SU-DHL-6 (cell line): ENCODE data around the gene UBE2G2.

Source experiments
- H2AFZ ChIP-seq: fragments of 200-600 bp; sonication (generic); 2 replicates; pipeline ENCODE4 v1.6.1; 2014; ENCODE audit warnings: low read depth, mild to moderate bottlenecking, moderate library complexity, mixed read lengths, antibody characterized with exemption, low read length; ENCODE audit not compliant: severe bottlenecking
- H3F3A ChIP-seq: fragments of 200-600 bp; shearing (Covaris generic); 2 replicates; pipeline ENCODE4 v1.6.0; 2016; ENCODE audit warnings: antibody characterized with exemption, mild to moderate bottlenecking; ENCODE audit not compliant: insufficient read depth
- H3K27ac ChIP-seq: fragments of 200-600 bp; sonication (generic); 2 replicates; pipeline ENCODE4 v1.5.1; 2016; ENCODE audit warnings: low read depth, mild to moderate bottlenecking, low read length, moderate library complexity, mixed read lengths
- H3K27me3 ChIP-seq: fragments of 200-600 bp; sonication (generic), shearing (Covaris generic); 2 replicates; pipeline ENCODE4 v1.6.0; 2014; ENCODE audit warnings: mild to moderate bottlenecking, low read length
- H3K36me3 ChIP-seq: fragments of 200-600 bp; sonication (generic); 2 replicates; pipeline ENCODE4 v1.6.1; 2014; ENCODE audit warnings: mild to moderate bottlenecking, low read length, mixed read lengths
- H3K4me2 ChIP-seq: fragments of 300-600, 200-600 bp; shearing (Covaris generic), sonication (generic); 2 replicates; pipeline ENCODE4 v1.6.0; 2014; ENCODE audit warnings: low read length, low read depth, mild to moderate bottlenecking; ENCODE audit not compliant: poor library complexity, severe bottlenecking
- H3K4me3 ChIP-seq: fragments of 200-600 bp; sonication (generic); 2 replicates; pipeline ENCODE4 v1.5.1; 2014; ENCODE audit warnings: antibody characterized with exemption, low read length, mild to moderate bottlenecking, mixed read lengths; ENCODE audit not compliant: insufficient read depth, poor library complexity, severe bottlenecking
- H3K79me2 ChIP-seq: fragments of 200-600 bp; sonication (generic); 2 replicates; pipeline ENCODE4 v1.6.1; 2014; ENCODE audit warnings: mild to moderate bottlenecking, low read length, moderate library complexity; ENCODE audit not compliant: insufficient read depth
- H3K9ac ChIP-seq: fragments of 200-600 bp; sonication (generic); 2 replicates; pipeline ENCODE4 v1.7.0; 2014; ENCODE audit warnings: mild to moderate bottlenecking, low read length
- H3K9me2 ChIP-seq: fragments of 200-600 bp; sonication (generic); replicated peaks from 2 replicates; pipeline ENCODE4 v1.6.1; 2014; ENCODE audit warnings: low read length; ENCODE audit not compliant: insufficient read depth
- H3K9me3 ChIP-seq: fragments of 200-600 bp; sonication (generic); 2 replicates; pipeline ENCODE4 v1.6.1; 2014; ENCODE audit warnings: low read length, mixed read lengths; ENCODE audit not compliant: insufficient read depth
- H4K20me1 ChIP-seq: fragments of 200-600 bp; sonication (generic); 2 replicates; pipeline ENCODE4 v1.6.1; 2014; ENCODE audit warnings: low read depth, mild to moderate bottlenecking, antibody characterized with exemption, low read length, moderate library complexity, mixed read lengths
- CTCF ChIP-seq: fragments of 200-600 bp; sonication (generic); IDR thresholded peaks from one replicate; pipeline ENCODE4 v1.5.1; 2017; ENCODE audit warnings: antibody characterized with exemption, mild to moderate bottlenecking, low read length, moderate library complexity; ENCODE audit not compliant: insufficient read depth, poor library complexity, severe bottlenecking
- EZH2phosphoT487 ChIP-seq: fragments of 200-600 bp; sonication (generic), shearing (Covaris generic); conservative IDR thresholded peaks from 2 replicates; pipeline ENCODE4 v1.6.1; 2018; ENCODE audit warnings: mild to moderate bottlenecking, antibody characterized with exemption, low read length, moderate library complexity, mixed read lengths

UBE2G2 gene

GRCh38 chr21:44750675-44751025 is 51.0 kb downstream of the UBE2G2 start:
- Histone ChIP-seq H3K79me2 (no peaks in the 10 kb centered on the region), H2AFZ (no peak overlapping the region), H4K20me1 (no peaks in the 10 kb centered on the region), H3K27ac (no peak overlapping the region), H3K9me2 (no peaks in the 10 kb centered on the region), H3K9ac (no peak overlapping the region), H3K9me3 (no peaks in the 10 kb centered on the region), H3K4me3 (no peak overlapping the region), H3K27me3 (no peaks in the 10 kb centered on the region), H3K4me2 (no peak overlapping the region), H3F3A (no peaks in the 10 kb centered on the region), H3K36me3 (no peaks in the 10 kb centered on the region)
- no peak for TF ChIP-seq EZH2phosphoT487
- no peak for TF ChIP-seq CTCF

GRCh38 chr21:44749759-44750674 is 51.6 kb downstream of the UBE2G2 start:
- H3K9ac ChIP-seq, result no peak overlapping the region
- TF ChIP-seq EZH2phosphoT487 (no peak), CTCF (no peak)
- no peaks in the 10 kb centered on the region for H3K9me3 ChIP-seq
- H3K27ac ChIP-seq, result no peak overlapping the region
- H2AFZ ChIP-seq, result no peak overlapping the region
- H4K20me1 ChIP-seq, result no peaks in the 10 kb centered on the region
- no peak overlapping the region for H3K4me3 ChIP-seq
- H3F3A ChIP-seq, result no peaks in the 10 kb centered on the region
- H3K9me2 ChIP-seq, result no peaks in the 10 kb centered on the region
- no peaks in the 10 kb centered on the region for H3K36me3 ChIP-seq
- no peaks in the 10 kb centered on the region for H3K27me3 ChIP-seq
- no peaks in the 10 kb centered on the region for H3K79me2 ChIP-seq
- H3K4me2 ChIP-seq, result no peak overlapping the region

GRCh38 chr21:44749116-44749758 is 52.4 kb downstream of the UBE2G2 start:
- Histone ChIP-seq H3K9me2 (no peaks in the 10 kb centered on the region), H3K27ac (no peak overlapping the region), H4K20me1 (no peaks in the 10 kb centered on the region), H3K4me2 (no peak overlapping the region), H3K36me3 (no peaks in the 10 kb centered on the region), H3K27me3 (no peaks in the 10 kb centered on the region), H3K9me3 (peaks cover 7% of the 10 kb centered on the region; the same call in 1 of the 2 replicates), H3K79me2 (no peaks in the 10 kb centered on the region), H3K4me3 (no peak overlapping the region), H2AFZ (no peak overlapping the region), H3F3A (no peaks in the 10 kb centered on the region), H3K9ac (no peak overlapping the region)
- TF ChIP-seq EZH2phosphoT487, result no peak
- TF ChIP-seq CTCF, result no peak
